PC-3 (cell line): ENCODE measurements around the gene RET. TPM values are rescaled to one million over a fixed set of nuclear protein-coding genes. Genes with fewer than 3 reads are reported as not detected.

Experiments used
- ATAC-seq: fragments of 200-7000 bp; cut with Tn5 transposase; 2 replicates; pipeline ENCODE4 v1.9.1; 2020; ENCODE audit warnings: mild to moderate bottlenecking, moderate library complexity
- BruUV-seq: library from RNA; stranded (reverse); fragments of 400-500 nt; replicated peaks from 2 replicates; lab custom pipeline; 2021; lab: Mats Ljungman, UMichigan
- CTCF ChIA-PET: fragments of 300-600 bp; sonication (Branson Sonifier 250); formaldehyde crosslinking; loops from one replicate; lab custom pipeline; 2022; ENCODE audit warnings: antibody characterized with exemption; lab: Charles Lee
- POLR2A ChIA-PET: fragments of 300-600 bp; sonication (Branson Sonifier 250); formaldehyde crosslinking; loops from one replicate; lab custom pipeline; 2022; ENCODE audit warnings: antibody characterized with exemption; ENCODE audit not compliant: unreplicated experiment; lab: Charles Lee
- DNase-seq: peaks from one replicate; pipeline ENCODE4 v3.0.0-alpha.2; 2015
- H2AFZ ChIP-seq: fragments of 300-600 bp; sonication (generic); 2 replicates; pipeline ENCODE4 v1.6.0; 2016; ENCODE audit warnings: antibody characterized with exemption, low read length
- H3F3A ChIP-seq: fragments of 300-600 bp; sonication (generic); one replicate; pipeline ENCODE4 v1.6.0; 2017; ENCODE audit warnings: antibody characterized with exemption, low read length, control low read depth, mild to moderate bottlenecking; ENCODE audit not compliant: unreplicated experiment
- H3K27ac ChIP-seq: fragments of 300-600 bp; sonication (generic); 2 replicates; pipeline ENCODE4 v1.5.1; 2016; ENCODE audit warnings: mild to moderate bottlenecking, low read length
- H3K27me3 ChIP-seq: fragments of 300-600 bp; sonication (generic); 2 replicates; pipeline ENCODE4 v1.6.1; 2016; ENCODE audit warnings: low read length, mixed read lengths
- H3K36me3 ChIP-seq: fragments of 300-600 bp; sonication (generic); 2 replicates; pipeline ENCODE4 v1.6.1; 2016; ENCODE audit warnings: low read depth, mixed run types, low read length, mixed read lengths
- H3K4me1 ChIP-seq: fragments of 300-600 bp; sonication (generic); 2 replicates; pipeline ENCODE4 v1.5.1; 2016; ENCODE audit warnings: low read length; ENCODE audit not compliant: insufficient read depth
- H3K4me2 ChIP-seq: fragments of 300-600 bp; sonication (generic); 2 replicates; pipeline ENCODE4 v1.6.0; 2016; ENCODE audit warnings: low read length
- H3K4me3 ChIP-seq: fragments of 300-600 bp; sonication (generic); 2 replicates; pipeline ENCODE4 v1.5.1; 2016; ENCODE audit warnings: mild to moderate bottlenecking, low read length, mixed read lengths
- H3K79me2 ChIP-seq: fragments of 300-600 bp; sonication (generic); 2 replicates; pipeline ENCODE4 v1.6.1; 2017; ENCODE audit warnings: low read length, mixed read lengths
- H3K9ac ChIP-seq: fragments of 300-600 bp; sonication (generic); 2 replicates; pipeline ENCODE4 v1.6.0; 2016; ENCODE audit warnings: mild to moderate bottlenecking, low read length
- H3K9me2 ChIP-seq: fragments of 300-600 bp; sonication (generic); replicated peaks from 2 replicates; pipeline ENCODE4 v1.6.1; 2016; ENCODE audit warnings: mixed run types, low read length, mixed read lengths
- H3K9me3 ChIP-seq: fragments of 300-600 bp; sonication (generic); 2 replicates; pipeline ENCODE4 v1.6.1; 2016; ENCODE audit warnings: low read length, mixed read lengths
- H4K20me1 ChIP-seq: fragments of 300-600 bp; sonication (generic); 2 replicates; pipeline ENCODE4 v1.6.1; 2016; ENCODE audit warnings: low read length, mixed read lengths
- CTCF ChIP-seq: fragments of 300-600 bp; sonication (generic); conservative IDR thresholded peaks from 2 replicates; pipeline ENCODE4 v1.5.1; 2017; ENCODE audit warnings: antibody characterized with exemption, low read depth, mild to moderate bottlenecking, low read length
- EZH2 ChIP-seq: fragments of 300-600 bp; sonication (generic); IDR thresholded peaks from one replicate; pipeline ENCODE4 v1.6.1; 2017; ENCODE audit warnings: antibody characterized with exemption, mild to moderate bottlenecking, low read length; ENCODE audit not compliant: unreplicated experiment
- EZH2phosphoT487 ChIP-seq: fragments of 300-600 bp; sonication (generic); IDR thresholded peaks from 2 replicates; pipeline ENCODE4 v1.6.1; 2018; ENCODE audit warnings: mild to moderate bottlenecking, antibody characterized with exemption, low read length, borderline replicate concordance
- intact Hi-C: fragments of 100-400 bp; cut with micrococcal nuclease; formaldehyde crosslinking; loops from 2 replicates; pipeline ENCODE4 v1.9.0; 2023
- total RNA-seq: library from RNA; depleted of rRNA; stranded (reverse); fragments of >200 nt; gene quantifications from 2 replicates; pipeline ENCODE4 v1.2.3, GENCODE V29; 2014

Gene RET
- total RNA-seq, 1 experiment from 2014 or later = not detected

DNA sequence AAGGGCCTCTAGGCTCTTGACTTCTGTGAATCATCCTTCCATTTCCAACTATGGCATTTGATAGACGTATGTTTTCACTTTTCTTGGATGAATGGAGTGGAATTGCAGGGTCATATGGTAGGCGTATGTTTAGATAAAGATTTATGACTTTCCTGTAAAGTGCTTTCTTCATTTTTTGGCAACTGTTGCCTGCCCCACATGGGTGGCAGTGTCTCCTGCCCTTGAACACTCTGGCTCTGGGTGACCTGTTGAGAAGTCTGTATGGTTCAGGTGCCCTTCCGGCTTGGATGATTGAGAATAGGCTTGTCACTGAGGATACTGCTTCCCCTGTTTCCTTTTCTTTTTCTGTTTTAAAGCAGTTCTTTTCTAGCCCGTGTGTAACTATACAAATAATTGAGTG lies 23.1 kb downstream of the RET start:
- H3F3A ChIP-seq = no peaks in the 10 kb centered on the region
- H4K20me1 ChIP-seq = no peaks in the 10 kb centered on the region
- H3K27ac ChIP-seq = no peak overlapping the region
- DNase-seq (no peak), ATAC-seq (no peak)
- ChIA-PET POLR2A (no interaction called here), CTCF (no interaction called here)
- intact Hi-C loops = no loop called here
- TF ChIP-seq EZH2 (no peak), CTCF (no peak), EZH2phosphoT487 (no peak)
- H3K9me3 ChIP-seq = no peaks in the 10 kb centered on the region
- H3K4me1 ChIP-seq = no peaks in the 10 kb centered on the region
- no TSS peak for BruUV-seq
- no peaks in the 10 kb centered on the region for H3K36me3 ChIP-seq
- no peaks in the 10 kb centered on the region for H3K9me2 ChIP-seq
- H3K27me3 ChIP-seq = peaks cover 54% of the 10 kb centered on the region
- no peak overlapping the region for H3K9ac ChIP-seq
- H3K4me2 ChIP-seq = no peak overlapping the region
- no peak overlapping the region for H3K4me3 ChIP-seq
- H3K79me2 ChIP-seq = no peaks in the 10 kb centered on the region
- no peak overlapping the region for H2AFZ ChIP-seq

DNA sequence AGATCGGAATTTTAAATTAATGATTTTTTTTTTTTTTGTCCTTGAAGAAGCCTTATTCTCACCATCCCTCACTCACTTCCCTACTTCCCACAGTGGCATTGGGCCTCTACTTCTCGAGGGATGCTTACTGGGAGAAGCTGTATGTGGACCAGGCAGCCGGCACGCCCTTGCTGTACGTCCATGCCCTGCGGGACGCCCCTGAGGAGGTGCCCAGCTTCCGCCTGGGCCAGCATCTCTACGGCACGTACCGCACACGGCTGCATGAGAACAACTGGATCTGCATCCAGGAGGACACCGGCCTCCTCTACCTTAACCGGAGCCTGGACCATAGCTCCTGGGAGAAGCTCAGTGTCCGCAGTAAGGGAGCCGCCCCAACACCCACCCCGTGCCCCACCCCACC lies 23.5 kb downstream of the RET start:
- H3K9ac ChIP-seq = no peak overlapping the region
- H3K9me3 ChIP-seq = no peaks in the 10 kb centered on the region
- H2AFZ ChIP-seq = no peak overlapping the region
- no peaks in the 10 kb centered on the region for H3F3A ChIP-seq
- POLR2A ChIA-PET = no interaction called here
- no peak overlapping the region for H3K4me3 ChIP-seq
- H3K27me3 ChIP-seq = peaks cover 49% of the 10 kb centered on the region
- ATAC-seq (no peak), DNase-seq (no peak)
- CTCF ChIA-PET = no interaction called here
- H4K20me1 ChIP-seq = no peaks in the 10 kb centered on the region
- no peaks in the 10 kb centered on the region for H3K9me2 ChIP-seq
- no peaks in the 10 kb centered on the region for H3K36me3 ChIP-seq
- BruUV-seq = no TSS peak
- H3K27ac ChIP-seq = no peak overlapping the region
- H3K79me2 ChIP-seq = no peaks in the 10 kb centered on the region
- no peak overlapping the region for H3K4me2 ChIP-seq
- no peak for TF ChIP-seq CTCF
- no peak for TF ChIP-seq EZH2phosphoT487
- TF ChIP-seq EZH2 = no peak
- intact Hi-C loops = no loop called here
- H3K4me1 ChIP-seq = 0 out of 2 replicates have a peak, but pooled peaks cover 4% of the 10 kb centered on the region

- TF ChIP-seq EZH2phosphoT487 (no peak), EZH2 (no peak), CTCF (no peak)
- ChIA-PET CTCF (no interaction called here), POLR2A (no interaction called here)
- H3K27ac ChIP-seq = no peak overlapping the region
- no peak overlapping the region for H3K4me2 ChIP-seq
- no TSS peak for BruUV-seq
- no peak for ATAC-seq
- no peaks in the 10 kb centered on the region for H3K9me3 ChIP-seq
- 0 out of 2 replicates have a peak, but pooled peaks cover 4% of the 10 kb centered on the region for H3K4me1 ChIP-seq
- no peaks in the 10 kb centered on the region for H3K79me2 ChIP-seq
- H3K27me3 ChIP-seq = peaks cover 30% of the 10 kb centered on the region
- no peak overlapping the region for H3K4me3 ChIP-seq
- H3K36me3 ChIP-seq = no peaks in the 10 kb centered on the region
- DNase-seq = no peak
- no peaks in the 10 kb centered on the region for H4K20me1 ChIP-seq
- no peaks in the 10 kb centered on the region for H3F3A ChIP-seq
- H3K9ac ChIP-seq = no peak overlapping the region
- intact Hi-C loops = no loop called here
- H2AFZ ChIP-seq = no peak overlapping the region
- H3K9me2 ChIP-seq = no peaks in the 10 kb centered on the region
These were observed 25.4 kb downstream of the RET start for GRCh38 chr10:43102063-43102828.
